Esophagus (tissue), 2 donors: ENCODE measurements around the gene OPCML. TPM values are rescaled to one million over a fixed set of nuclear protein-coding genes. Genes with fewer than 3 reads are reported as not detected.

Source experiments
- H3K27ac ChIP-seq, 2 donors: one replicate each; pipeline ENCODE4 v1.5.1; 2013; ENCODE audit warnings: low read depth in 2 of 2, mild to moderate bottlenecking in 2 of 2, inconsistent platforms in 1 of 2, low read length in 1 of 2, moderate library complexity in 1 of 2
- H3K27me3 ChIP-seq, 2 donors: one replicate each; pipeline ENCODE4 v1.6.1; 2013; ENCODE audit warnings: low read length in 2 of 2, control low read depth in 1 of 2, mild to moderate bottlenecking in 1 of 2; ENCODE audit not compliant: insufficient read depth in 2 of 2, control insufficient read depth in 1 of 2
- H3K36me3 ChIP-seq, 2 donors: one replicate each; pipeline ENCODE4 v1.6.1; 2013; ENCODE audit warnings: low read length in 1 of 2; ENCODE audit not compliant: control insufficient read depth in 2 of 2, insufficient read depth in 2 of 2
- H3K4me1 ChIP-seq, 2 donors: one replicate each; pipeline ENCODE4 v1.6.1; 2013; ENCODE audit warnings: low read length in 1 of 2; ENCODE audit not compliant: control insufficient read depth in 2 of 2, insufficient read depth in 2 of 2
- H3K4me3 ChIP-seq, 2 donors: one replicate each; pipeline ENCODE4 v1.5.1; 2013; ENCODE audit warnings: low read length in 2 of 2, mild to moderate bottlenecking in 2 of 2, low read depth in 1 of 2, moderate library complexity in 1 of 2
- H3K9me3 ChIP-seq, 2 donors: one replicate each; pipeline ENCODE4 v1.6.1; 2013; ENCODE audit warnings: mild to moderate bottlenecking in 2 of 2, low read depth in 1 of 2, low read length in 1 of 2, moderate library complexity in 1 of 2; ENCODE audit not compliant: control insufficient read depth in 2 of 2, insufficient read depth in 1 of 2
- WGBS, 2 donors: extraction: QIAGEN DNeasy Blood & Tissue Kit; methylation state at CpG; one replicate each; pipeline ENCODE4 v1.1.7; 2013; 5-methylcytosine and 5-hydroxymethylcytosine counted together
- polyA plus RNA-seq, 2 donors: library from polyadenylated mRNA; stranded (reverse); fragments of 200-250 nt; gene quantifications; one replicate each; pipeline ENCODE4 v1.2.3, GENCODE V29; 2013
- donor health status: healthy with polysubstance abuse.
- donor health status: Bipolar disorder and iron deficiency.

Gene OPCML
- polyA plus RNA-seq, 2 donors, result 0.04 to 0.05 TPM

DNA sequence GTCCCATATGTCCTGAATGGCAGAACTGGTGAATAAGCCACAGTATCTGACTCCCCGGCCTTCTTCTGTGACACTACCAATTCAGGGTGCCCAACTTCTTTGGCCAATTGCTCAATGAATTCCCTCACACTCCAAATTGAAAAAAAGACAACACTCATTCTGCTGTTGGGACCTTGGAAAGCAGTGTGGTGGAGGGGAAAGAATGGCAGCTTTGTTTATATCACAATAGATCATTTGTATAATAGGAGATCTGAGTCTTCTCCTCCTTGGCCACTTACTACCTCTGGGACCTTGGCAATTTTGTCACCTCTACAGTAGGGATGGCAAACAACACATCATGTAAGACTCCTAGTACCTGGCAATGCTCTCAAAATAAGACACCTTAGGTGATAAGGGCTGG, 64.6 kb downstream of the OPCML start:
- WGBS, 2 donors, result 63 to 87% methylated on average over 1 of the region's 1 CpG
- no peaks in the 10 kb centered on the region for H3K27me3 ChIP-seq
- H3K27ac ChIP-seq, result no peak overlapping the region
- no peak overlapping the region for H3K4me3 ChIP-seq
- no peaks in the 10 kb centered on the region for H3K9me3 ChIP-seq
- H3K36me3 ChIP-seq, result no peaks in the 10 kb centered on the region
- H3K4me1 ChIP-seq, result peaks cover 0 to 4% of the 10 kb centered on the region in 2 donors

DNA sequence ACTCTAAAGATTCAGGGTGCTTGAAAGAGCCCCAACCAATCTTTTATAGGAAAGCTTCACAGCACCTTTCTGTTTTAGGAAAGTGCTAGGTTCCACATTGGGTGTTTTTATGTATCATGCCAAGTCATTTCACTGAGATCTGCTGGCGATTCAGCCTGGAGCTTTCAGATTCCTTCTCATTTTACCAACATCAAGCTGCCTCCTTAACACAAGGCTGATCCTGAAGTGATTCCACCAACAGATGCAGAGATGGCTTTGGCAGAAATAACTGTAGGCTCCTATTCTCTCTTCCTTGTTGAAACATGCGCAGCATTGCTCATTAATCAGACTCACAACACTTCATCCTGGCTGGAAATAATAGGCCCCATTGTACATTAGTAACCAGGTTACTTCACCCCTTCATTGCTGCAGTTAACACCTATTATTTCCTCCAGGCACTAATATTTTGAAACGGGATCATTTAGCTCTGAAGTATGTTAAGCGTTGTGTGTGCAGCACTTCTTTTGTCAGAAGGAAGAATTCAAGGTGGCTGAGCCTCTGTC, 89.0 kb downstream of the OPCML start:
- H3K27ac ChIP-seq, result no peak overlapping the region
- H3K9me3 ChIP-seq, result no peaks in the 10 kb centered on the region
- H3K4me3 ChIP-seq, result no peak overlapping the region
- no peaks in the 10 kb centered on the region for H3K27me3 ChIP-seq
- 43 to 50% methylated on average over 4 of the region's 4 CpGs for WGBS, 2 donors
- no peaks in the 10 kb centered on the region for H3K36me3 ChIP-seq
- H3K4me1 ChIP-seq, result no peaks in the 10 kb centered on the region

DNA sequence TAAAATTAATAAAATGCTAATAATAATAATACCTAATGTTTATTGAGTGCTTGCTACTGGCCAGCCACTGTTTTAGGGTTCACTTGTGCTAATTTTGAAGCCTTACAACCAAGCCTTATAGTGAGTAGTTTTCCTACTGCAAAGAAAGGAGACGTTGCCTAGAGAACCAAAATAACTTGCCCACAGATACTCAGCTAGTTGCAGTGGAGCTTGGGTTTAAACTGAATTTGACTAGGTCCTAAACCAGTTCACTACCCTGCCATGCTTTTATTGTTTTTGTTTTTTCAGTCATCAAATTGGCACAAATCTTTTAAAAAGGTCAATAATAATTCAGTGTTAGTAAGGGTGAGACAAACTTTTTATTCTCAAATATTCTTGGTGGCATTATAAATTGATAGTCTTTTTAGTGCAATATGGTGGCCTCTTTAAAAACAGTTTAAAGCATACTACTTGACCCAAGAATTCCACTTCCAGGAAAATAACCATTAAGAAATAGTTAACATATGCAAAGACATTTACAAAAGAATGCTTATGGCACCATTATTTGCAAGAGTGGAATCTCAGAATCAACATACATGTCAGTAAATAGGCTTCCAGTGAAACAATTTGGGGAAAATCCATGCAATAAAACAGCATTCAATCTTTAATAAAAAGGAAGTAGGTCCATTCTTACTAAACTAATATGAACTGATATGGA, 90.2 kb downstream of the OPCML start:
- Histone ChIP-seq H3K4me1 (no peaks in the 10 kb centered on the region), H3K27ac (no peak overlapping the region), H3K4me3 (no peak overlapping the region), H3K27me3 (no peaks in the 10 kb centered on the region), H3K9me3 (no peaks in the 10 kb centered on the region), H3K36me3 (no peaks in the 10 kb centered on the region)
- 63 to 76% methylated on average over 1 of the region's 1 CpG for WGBS, 2 donors

DNA sequence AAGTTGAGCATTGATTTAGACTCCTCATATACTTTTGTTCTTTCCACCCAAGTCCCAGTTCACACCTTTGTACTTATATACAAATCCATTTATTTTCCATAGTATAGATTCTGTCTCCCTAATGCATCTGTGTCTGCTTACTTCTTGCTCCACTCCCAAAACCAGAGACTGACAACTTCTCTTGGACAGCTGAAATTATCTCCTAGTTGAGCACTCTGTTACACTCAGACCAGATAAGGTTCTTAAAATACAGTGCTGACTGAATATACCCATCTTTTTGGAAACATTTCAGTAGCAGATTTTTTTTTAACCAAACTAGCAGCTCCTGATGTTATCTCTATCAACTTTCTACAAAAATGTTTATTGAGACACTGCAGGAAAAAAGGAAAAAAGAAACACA, 106.3 kb downstream of the OPCML start:
- H3K27ac ChIP-seq, result no peak overlapping the region
- no peaks in the 10 kb centered on the region for H3K4me1 ChIP-seq
- H3K36me3 ChIP-seq, result no peaks in the 10 kb centered on the region
- H3K27me3 ChIP-seq, result no peaks in the 10 kb centered on the region
- no peak overlapping the region for H3K4me3 ChIP-seq
- H3K9me3 ChIP-seq, result no peaks in the 10 kb centered on the region

DNA sequence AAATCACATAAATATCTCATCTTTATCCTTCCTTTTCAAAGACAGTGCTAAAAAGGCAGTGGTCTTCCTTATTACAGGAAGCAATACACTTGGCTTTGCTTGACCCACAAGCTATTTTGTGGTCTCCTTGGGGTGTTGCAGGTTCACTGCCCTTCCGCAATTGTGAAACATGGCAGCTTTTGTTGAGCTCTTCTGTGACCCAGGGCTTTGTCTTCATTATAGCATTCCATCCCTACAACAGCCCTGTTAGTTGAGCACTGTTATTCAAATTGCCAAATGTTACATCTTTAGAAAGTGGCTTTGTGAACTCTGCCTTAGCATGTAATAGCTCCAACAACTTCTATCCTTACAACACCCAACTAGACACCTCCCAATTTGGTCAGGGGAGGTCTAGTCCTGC, 107.1 kb downstream of the OPCML start:
- Histone ChIP-seq H3K36me3 (no peaks in the 10 kb centered on the region), H3K9me3 (no peaks in the 10 kb centered on the region)
- WGBS, 2 donors, result 85 to 87% methylated on average over 1 of the region's 1 CpG

DNA sequence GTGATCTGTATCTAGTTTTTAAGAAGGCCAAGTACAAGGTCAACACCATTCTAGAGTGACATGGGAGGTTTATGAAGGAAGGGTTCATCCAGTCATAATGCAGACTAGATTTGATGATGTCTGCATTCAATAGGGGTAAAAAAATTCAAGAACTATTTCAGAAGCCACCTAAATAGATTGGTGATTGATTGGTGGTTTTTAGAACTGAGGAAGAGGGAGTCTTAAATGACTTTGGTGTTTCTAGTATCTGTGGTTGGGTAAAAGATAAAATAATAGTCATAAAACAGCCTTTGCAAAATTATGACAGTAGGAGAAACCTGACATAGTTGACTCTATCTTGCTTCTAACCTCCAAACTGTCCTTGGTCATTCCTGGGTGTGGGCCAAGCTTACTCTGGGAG, 114.1 kb downstream of the OPCML start:
- H3K27me3 ChIP-seq, result no peaks in the 10 kb centered on the region
- no peak overlapping the region for H3K4me3 ChIP-seq
- no peaks in the 10 kb centered on the region for H3K4me1 ChIP-seq
- H3K27ac ChIP-seq, result no peak overlapping the region
- no peaks in the 10 kb centered on the region for H3K36me3 ChIP-seq
- H3K9me3 ChIP-seq, result peaks cover 0 to 4% of the 10 kb centered on the region in 2 donors

More for the DNA sequence above, 107.1 kb downstream of the OPCML start:
- Histone ChIP-seq H3K4me1 (no peaks in the 10 kb centered on the region), H3K27ac (no peak overlapping the region), H3K4me3 (no peak overlapping the region), H3K27me3 (no peaks in the 10 kb centered on the region)

DNA sequence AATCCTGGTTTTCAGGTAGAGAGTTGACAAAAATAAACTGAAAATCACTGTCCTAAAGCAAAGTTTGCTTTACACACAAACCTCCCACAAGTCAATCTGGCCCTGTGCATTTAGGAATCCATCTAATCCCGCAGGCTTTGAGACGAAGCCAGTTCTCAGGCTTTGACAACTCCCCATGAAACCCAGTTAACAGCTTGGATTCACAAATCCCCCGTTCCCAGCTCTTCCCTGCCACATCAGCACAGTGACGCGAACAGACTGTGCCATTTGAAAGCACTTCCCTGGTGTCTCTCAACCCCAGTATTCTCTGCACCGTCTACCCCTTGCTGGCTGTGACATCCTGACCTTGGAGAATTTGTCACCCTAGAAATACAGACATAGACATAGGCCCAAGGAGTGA, 117.8 kb downstream of the OPCML start:
- no peaks in the 10 kb centered on the region for H3K36me3 ChIP-seq
- no peaks in the 10 kb centered on the region for H3K4me1 ChIP-seq
- H3K9me3 ChIP-seq, result peaks cover 0 to 4% of the 10 kb centered on the region in 2 donors
- H3K27ac ChIP-seq, result no peak overlapping the region
- no peaks in the 10 kb centered on the region for H3K27me3 ChIP-seq
- 68 to 78% methylated on average over 6 of the region's 6 CpGs for WGBS, 2 donors
- no peak overlapping the region for H3K4me3 ChIP-seq

DNA sequence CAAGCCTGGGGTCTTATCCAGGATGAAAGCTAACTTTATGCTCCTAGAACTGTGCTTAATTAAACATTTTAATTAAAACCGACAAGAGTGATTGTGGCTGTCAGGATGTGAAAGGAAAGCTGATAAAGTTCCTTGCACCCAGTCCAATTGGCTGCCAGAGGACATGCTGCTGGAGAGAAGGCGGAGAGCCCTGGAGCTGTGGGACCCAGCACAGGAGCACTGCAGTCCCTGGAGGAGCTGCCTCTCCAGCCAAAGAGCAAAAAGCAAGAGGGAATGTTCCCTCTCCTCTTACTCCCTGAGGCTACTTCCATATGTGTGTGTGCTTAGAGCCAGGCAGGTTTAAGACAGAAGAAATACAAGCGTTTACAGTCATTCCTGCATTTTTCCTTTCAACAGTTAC, 118.6 kb downstream of the OPCML start:
- no peak overlapping the region for H3K27ac ChIP-seq
- 70 to 81% methylated on average over 3 of the region's 3 CpGs for WGBS, 2 donors
- H3K36me3 ChIP-seq, result no peaks in the 10 kb centered on the region
- no peaks in the 10 kb centered on the region for H3K27me3 ChIP-seq
- H3K9me3 ChIP-seq, result peaks cover 0 to under 1% of the 10 kb centered on the region in 2 donors
- H3K4me1 ChIP-seq, result no peaks in the 10 kb centered on the region
- H3K4me3 ChIP-seq, result no peak overlapping the region

DNA sequence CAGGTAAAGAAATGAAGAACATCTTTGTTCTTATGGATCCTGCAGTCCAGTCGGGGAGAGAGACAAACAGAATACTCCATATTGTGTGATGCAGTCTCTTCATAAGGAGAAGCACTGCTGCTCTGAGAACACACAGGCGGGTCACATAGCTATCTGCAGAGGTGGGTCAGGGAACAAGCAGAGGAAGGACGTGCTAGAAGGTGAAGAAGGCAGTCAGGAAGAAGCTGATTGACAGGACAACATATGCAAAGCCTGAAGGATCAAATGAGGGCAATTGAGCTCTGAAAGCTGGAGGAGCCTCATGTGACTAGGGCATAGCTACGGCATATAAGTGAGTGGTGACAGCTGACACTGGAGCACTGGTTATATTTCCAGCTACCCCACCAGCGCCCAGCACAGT, 122.5 kb downstream of the OPCML start:
- Histone ChIP-seq H3K27me3 (no peaks in the 10 kb centered on the region), H3K4me1 (no peaks in the 10 kb centered on the region), H3K9me3 (no peaks in the 10 kb centered on the region), H3K27ac (no peak overlapping the region), H3K4me3 (no peak overlapping the region), H3K36me3 (no peaks in the 10 kb centered on the region)
- 71 to 81% methylated on average over 5 of the region's 5 CpGs for WGBS, 2 donors

DNA sequence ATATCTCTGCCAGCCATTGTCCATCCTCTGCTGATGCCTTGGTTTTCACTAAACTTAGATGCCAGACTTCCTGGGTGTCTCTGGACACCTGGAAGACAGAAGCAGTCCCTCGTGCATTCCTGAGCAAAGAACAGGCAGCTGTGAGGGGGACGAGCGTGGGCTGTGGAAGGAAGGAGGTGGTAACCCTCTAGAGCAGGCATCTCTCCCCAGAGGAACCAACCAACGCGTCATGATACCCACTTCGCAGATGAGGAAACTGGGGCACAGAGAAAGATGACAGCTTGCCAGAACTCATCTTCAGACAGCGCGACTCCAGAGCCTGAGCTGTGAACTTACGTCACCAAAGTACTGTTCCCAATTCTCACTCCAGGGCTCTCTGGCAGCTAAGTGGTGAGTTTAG, 123.4 kb downstream of the OPCML start:
- Histone ChIP-seq H3K36me3 (no peaks in the 10 kb centered on the region), H3K4me1 (no peaks in the 10 kb centered on the region), H3K27ac (no peak overlapping the region), H3K4me3 (no peak overlapping the region), H3K27me3 (no peaks in the 10 kb centered on the region), H3K9me3 (no peaks in the 10 kb centered on the region)
- 89% methylated on average over 9 of the region's 9 CpGs for WGBS, 2 donors
